ENCODE results near the gene SHISAL1.

The SHISAL1 gene

DNA sequence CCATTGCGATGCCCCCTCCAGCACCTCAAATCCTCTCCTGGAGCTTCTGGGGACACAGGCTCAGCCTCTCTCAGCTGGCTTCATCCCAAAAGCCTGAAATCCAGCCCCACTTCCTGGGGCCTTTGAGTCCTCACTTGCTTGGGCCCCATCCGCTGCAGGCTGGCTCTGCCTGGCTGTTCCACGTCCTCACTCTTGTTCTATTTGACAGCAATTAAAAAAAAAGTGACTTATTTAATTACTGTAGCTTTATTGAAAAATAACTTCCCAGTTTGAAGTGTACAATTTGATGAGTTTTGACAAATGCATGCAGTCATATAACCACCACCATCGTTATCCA lies 104.8 kb downstream of the SHISAL1 start:
- no peak for DNase-seq (ENCODE audit: low read depth)

DNA sequence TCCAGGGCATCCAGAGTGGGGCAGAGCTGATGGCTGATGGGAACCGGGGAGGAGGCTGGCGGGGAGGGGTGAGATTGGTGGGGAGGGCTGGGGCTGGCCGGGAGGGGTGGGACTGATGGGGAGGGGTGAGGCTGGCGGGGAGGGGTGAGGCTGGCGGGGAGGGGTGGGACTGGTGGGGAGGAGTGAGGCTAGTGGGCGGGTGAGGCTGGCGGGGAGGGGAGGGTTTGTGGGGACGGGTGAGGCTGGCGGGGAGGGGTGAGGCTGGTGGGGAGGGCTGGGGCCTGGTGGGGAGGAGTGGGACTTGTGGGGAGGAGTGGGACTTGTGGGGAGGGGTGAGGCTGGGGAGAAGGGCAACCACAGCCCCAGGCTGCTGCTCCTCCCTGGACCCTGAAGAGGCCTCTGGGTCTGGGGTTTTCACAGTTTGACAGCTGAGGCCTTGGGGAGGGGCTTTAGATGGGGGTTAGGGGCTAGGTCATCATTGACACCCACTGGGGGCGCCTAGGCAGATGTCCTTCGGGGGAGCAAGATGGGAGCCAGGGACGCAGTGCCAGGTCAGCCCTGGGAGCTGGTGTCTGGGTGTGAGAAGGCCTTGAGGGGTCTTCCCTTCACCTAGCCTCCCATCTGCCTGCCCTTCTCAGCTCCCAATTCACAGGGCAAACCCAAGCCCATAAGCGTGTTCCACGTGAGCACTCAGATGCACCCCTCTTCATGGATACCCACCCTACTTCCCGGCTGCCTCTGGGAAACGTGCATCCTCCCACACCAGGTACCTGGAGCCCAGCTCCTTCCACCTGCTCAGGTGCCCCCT lies 105.4 kb downstream of the SHISAL1 start:
- DNase-seq (ENCODE audit: low read depth), result no peak

DNA sequence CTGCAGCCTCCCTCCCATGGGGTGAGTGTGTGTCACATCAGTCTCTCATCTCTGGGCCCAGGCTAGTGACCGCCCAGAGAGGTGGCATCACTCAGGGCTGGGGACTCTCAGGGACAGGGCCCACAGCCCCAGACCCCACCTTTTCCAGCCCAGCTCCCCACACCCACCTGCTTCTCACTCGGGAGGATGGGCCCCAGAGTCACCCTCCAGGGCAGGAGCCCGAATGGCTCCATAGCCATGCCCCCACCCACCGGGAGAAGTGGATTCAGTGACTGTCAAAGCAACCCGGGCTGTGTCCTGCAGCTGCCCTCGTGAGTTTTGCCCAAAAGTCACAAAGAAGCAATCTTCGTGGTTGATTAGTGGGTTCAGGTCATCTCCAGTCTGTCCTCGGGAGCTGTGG lies 106.1 kb downstream of the SHISAL1 start:
- no peak for DNase-seq (ENCODE audit: low read depth)

DNA sequence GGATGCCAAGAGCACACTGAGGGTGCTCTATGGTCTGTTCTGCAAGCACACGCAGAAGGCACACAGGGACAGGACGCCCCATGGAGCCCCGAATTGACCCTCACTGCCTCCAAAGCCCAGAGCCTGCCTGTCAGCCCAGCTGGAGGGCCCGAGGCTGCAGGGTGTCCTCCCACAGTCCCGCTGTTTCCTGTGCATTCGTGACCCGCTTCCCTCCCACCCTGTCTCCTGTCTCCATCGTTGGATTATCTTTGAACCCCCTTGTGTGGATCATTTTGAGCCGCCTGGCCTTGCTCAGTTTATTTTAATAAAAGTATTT lies 106.5 kb downstream of the SHISAL1 start:
- no peak for DNase-seq (ENCODE audit: low read depth)

DNA sequence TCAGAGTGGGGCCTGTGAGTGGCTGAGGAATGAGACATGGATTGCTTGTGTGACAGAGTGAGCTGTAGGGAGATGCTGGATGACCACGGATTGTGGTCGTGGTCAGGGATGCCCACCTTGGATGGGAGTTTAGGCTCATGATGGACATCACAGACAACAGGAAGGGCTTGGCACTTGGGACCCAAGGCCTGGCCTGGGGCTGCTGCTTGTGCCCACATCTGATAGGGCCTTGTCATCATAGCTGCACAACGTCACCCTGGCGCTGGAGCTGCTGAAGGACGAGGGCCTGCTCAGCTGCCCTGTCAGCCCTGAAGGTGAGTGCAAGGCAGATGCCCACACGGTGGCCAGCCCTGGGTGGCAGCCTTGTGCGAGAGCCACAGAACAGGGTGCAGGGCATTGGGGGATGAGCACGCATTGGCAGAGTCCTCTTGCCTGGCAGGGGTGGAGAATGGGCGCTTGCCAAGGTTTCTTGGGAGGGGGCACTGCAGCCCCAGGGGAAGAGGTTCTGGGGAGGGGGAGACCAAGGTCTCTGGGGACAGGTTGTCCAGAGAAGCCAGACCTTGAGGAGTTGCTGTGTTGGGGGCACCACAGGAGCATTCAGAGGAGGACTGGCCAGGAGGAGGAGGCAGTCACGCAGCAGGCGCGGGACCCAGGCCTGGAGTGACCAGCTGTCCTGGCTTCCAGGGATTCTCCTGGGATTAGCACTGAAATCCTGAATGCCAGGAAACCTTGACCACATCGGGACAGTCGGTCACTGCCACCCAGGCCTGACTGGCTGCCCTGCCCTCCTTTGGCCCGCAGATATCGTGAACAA lies 107.0 kb downstream of the SHISAL1 start:
- no peak for DNase-seq (ENCODE audit: low read depth)

DNA sequence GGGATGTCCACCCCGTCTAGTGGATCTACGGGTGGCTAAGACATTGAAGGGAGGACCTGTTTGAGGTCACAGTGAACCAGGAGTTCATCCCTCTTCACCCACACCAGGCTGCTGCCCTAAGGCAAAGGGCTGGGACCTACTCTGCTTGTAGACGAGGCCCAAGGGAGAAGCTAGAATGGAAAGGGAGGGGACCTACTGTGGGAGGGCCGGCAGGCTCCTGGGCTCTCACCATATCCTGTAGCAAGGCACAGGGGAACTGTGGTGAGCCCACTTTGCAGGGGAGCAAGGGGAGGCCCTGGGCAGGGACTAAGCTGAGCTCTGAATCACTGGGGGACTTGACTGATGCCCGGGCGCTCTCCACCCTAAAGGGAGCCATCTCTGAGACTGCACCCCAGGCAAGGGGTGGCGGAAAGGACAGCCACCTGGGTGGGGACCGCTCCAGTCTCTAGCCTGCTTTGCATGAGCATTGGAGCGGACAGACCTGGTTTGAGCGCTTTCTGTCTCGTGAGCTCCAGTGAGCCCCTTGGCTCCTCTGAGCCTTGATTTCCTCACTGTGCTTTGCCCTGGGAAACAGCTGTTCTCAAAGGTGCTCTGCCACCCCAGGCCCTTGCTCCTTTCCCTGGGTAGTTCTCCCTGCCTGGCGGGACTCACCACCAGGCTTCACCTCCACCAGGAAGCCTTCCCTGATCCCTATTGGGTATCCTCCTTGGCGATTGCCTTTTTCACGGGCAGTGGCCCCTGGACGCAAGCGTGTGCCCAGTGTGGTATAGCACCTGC lies 107.8 kb downstream of the SHISAL1 start:
- no peak for DNase-seq (ENCODE audit: low read depth)

DNA sequence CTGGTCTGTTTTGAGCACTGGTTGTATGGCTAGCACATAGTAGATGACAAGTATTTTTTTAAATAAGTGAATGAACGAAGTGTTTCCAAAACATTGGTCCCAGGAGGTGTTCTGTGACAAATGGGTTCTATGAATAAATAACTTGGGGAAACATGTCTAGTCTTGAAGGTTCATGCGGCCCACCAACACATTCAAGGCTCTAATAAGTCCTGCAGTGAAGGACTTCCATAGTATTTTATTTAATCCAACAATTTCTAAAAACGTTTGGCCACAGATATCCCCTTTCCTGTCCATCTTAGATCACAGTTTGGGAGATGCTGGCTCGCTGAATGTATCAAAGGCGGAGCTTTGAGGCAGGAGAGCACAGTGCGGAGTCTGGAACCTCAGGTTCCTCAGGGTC lies 109.5 kb downstream of the SHISAL1 start:
- DNase-seq (ENCODE audit: low read depth), result no peak

DNA sequence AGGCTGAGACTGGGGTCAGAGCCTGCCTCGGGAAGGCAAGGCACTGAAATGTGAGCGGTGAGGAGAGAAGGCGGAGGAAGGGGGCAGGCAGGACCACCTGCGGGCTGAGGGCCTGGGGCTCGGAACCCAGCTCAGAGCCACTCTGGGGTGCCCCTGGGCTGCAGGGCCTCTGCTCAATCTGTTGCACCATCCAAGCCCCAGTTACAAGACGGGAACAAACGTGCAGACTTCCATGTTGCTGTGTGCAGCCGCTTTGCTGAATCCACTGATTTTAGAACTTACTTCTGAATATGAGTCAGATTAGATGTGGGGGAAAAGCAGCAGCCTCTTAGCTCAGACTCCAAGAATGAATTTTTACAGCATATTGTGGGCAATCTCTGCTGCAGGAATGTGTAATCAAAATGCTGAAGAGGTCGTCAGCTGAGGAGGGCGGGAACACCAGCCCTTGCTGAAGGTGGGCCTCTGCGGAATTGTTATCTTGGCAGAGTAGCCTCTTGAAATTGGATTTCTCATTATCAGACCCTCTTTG lies 110.4 kb downstream of the SHISAL1 start:
- peak; percentile 5 for DNase-seq (ENCODE audit: low read depth)

DNA sequence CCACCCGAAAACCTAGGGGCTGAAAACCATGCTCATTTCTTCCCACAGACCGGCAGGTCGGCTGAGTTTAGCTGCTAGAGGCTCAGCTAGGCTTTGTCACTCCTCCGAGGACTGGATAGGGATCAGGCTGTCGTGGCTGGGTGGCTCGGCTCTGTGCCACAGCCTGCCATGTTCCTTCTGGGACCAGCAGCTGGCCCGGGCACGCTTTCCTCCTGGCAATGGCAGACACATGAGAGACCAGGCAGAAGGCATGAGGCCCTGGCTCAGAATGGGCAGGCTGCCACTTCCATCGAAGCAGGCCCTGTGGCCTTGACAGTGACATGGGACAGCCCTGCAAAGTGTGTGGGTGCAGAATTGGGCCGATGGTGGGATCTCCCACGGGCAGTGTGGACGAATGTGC lies 111.1 kb downstream of the SHISAL1 start:
- no peak for DNase-seq (ENCODE audit: low read depth)

DNA sequence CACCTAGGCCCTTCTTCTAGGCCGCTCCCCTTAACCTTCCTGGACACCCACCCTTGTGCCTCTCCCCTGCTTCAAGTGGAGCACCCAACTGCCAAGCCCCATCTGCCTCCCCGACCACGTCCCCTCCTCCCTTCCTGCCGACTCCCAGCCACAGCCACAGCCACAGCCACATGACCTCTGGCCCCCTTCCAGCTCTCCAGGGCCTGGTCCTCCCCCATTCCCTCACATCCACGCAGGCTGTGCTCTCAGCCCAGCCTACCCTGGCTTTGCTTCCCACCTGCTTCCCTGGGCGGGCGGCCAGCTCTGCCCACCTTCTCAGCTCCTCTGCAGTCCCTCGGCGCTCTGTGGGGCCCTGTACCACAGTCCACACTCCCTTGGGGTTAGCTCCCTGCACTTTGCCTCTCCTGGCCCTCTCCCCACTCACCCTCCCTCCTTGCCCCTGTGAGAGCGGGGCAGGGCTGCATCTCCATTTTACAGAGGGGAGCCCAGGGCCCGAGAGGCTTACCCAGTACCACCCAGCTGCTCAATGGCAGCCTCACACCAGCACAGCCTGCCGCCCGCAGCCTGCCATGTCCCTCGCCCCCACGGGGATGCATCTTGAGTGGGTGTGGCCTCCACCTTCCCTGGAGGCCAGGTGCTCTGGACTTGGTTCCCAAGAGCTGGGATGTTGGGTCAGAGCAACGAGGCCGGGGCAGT lies 111.7 kb downstream of the SHISAL1 start:
- DNase-seq (ENCODE audit: low read depth), result no peak

DNA sequence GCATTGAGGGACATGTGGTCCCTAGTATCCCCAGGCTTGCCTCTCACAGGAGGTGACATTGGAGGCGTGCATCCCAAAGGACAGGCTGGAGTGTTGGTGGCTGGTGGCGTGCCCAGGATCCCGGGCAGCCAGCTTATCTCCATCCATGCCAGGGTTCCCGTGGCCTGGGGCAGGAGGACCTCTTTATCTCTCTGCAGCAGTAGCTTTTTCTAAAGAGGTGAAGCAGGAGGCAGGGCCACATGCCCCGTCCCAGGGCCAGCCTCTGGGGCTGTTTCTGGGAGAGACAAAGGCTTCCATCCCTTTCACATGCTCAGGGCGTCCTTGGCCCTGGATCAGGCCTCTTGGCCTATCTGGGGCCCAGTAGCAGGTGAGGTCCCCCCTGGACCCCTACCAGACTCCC lies 112.3 kb downstream of the SHISAL1 start:
- DNase-seq (ENCODE audit: low read depth), result no peak

DNA sequence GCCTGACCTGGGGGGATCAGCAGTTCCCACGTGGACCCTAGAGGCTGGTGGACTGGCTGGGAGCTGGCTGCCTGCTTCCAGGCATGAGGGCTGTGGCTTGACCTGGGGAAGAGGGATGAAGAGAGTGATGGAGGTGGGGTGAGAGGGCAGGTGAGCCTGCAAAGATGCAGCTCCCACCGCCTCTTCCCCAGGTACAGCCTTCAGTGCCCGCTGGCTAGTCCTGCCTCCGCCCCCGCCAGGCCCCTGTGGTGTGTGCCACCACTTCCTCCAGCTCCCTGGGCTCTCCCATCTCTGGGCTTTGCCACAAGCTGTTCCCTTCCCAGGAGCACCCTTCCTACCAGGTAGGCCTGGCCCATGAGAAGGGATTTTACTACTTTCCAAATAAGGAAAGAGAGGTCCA lies 112.9 kb downstream of the SHISAL1 start:
- no peak for DNase-seq (ENCODE audit: low read depth)

DNA sequence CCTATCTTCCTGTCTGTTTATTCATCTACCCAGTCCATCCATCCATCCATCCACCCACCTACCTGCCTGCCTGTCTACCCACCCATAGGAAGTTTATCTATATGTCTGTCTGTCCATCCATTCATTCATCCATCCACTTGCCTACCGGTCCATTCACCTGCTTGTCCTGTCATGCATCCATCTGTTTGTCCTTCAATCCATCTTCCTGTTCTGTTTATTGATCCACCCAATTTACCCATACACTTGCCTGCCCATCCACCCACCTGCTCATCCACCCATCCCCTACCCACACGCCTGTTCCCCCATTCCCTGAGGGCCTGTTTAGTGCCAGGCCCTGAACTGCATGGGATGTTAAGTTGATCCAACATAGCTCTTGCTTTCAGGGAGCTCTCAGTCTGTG lies 113.6 kb downstream of the SHISAL1 start:
- no peak for DNase-seq (ENCODE audit: low read depth)

DNA sequence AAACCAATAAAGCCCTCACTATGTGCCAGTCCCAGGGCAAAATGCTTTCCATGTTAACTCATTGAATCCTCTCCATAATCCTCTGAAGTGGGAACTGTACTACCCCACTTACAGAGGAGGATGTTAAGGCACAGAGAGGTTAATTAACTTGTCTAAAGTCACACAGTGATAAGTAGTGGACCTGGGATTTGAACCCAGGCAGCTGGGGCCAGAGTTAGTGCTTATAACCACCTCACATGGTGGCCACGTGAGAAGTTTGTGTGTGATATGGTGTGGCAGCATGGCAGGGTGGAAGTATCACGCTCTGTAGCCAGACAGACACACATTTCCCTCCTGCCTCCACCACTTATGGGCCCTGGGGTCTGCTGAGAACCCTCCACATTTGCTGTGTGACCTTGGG lies 115.5 kb downstream of the SHISAL1 start:
- no peak for DNase-seq (ENCODE audit: low read depth)

DNA sequence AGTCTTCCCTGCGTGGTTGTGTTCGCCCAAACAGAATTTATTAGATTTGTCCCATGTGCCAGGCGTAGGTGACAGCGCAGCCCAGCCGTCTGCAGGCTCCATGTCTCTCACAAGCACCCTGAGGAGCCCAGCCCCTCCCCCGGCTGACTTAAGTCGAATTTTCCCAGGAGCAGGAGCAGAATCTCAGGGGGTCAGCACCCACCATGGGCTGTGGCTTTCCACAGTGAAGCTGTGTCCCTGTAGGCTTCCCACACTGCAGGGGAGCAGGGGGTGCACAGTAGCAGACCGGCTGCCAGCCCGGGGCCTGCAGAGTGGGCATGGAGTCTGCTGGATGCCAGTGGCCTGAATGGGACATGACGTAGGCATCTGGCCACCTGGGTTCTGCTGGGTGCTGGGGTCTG lies 116.0 kb downstream of the SHISAL1 start:
- no peak for DNase-seq (ENCODE audit: low read depth)

DNA sequence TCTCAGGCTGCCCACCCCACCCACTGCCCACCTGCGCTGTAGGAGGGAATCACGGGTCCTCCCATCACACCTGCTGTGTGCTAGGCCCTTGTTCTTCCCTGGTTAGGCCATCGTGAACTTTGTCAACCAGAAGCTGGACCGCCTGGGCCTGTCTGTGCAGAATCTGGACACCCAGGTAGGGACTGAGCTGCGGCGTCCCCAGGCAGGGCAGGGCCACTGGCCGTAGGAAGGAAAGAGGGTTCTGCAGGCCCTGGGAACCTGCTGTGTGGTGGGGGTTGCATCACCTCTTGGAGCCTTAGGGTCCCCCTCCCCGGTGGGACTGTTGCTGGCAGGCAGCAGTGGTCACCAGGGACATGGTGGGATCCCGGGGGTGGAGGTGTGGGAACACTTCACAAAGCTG lies 116.5 kb downstream of the SHISAL1 start:
- DNase-seq (ENCODE audit: low read depth), result no peak

DNA sequence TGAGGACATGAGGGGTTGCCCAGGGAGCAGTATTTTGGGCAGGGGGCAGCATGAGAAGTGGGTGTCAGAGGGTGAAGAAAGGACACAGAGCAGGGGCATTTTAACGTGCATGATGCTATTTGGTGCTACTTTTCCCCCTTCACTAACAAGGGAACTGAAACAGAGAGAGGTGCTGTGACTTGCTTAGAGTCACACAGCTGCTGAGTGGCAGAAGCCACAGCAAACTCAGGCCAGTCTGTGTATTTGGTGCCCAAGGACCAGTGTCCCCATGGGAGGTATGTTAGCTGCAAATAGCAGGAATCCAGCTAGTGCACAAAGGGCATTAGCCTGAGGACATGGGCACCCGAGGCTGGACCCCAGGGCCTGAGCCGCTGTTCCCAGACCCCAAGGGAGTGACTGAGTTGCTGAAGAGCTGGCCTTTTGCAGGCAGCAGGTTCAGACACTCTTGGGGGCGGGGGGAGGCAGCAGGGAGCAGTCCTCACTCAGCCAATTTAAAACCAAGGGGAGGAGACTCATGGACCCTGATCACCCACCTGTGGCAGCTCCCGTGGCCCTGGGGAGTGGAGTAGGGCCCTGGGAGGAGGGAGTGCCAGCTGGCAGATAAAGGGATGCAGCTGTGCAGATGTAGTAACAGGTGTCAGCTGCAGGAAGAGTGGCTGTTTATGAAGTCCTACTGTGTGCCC lies 117.4 kb downstream of the SHISAL1 start:
- DNase-seq (ENCODE audit: low read depth), result no peak

DNA sequence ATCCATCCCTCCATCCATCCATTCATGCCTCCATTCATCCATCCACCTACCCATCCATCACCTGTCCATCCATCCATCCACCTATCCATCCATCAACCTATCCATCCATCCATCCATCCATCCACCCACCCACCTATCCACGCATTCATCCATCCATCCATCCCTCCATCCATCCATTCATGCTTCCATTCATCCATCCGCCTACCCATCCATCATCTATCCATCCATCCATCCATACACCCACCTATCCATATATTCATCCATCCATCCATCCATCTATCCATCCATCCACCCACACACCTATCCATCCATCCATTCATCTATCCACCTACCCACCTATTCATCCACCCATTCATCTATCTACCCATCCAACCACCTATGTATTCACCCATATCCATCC lies 118.2 kb downstream of the SHISAL1 start:
- DNase-seq (ENCODE audit: low read depth), result no peak
